Aorta (tissue), 5 donors: ENCODE data around the gene TBCD. TPM values are rescaled to one million over a fixed set of nuclear protein-coding genes. Genes with fewer than 3 reads are reported as not detected.

Experiments used
- ATAC-seq: fragments of 200-7000 bp; cut with Tn5 transposase; one replicate; pipeline ENCODE4 v1.9.1; 2022; ENCODE audit warnings: moderate library complexity; ENCODE audit not compliant: low FRiP score
- DNase-seq, 2 donors: peaks; one replicate each; pipeline ENCODE4 v3.0.0-alpha.2; 2020
- H3K27ac ChIP-seq, 2 donors: one replicate each; pipeline ENCODE4 v1.5.1; 2013; ENCODE audit warnings: low read length in 2 of 2, mild to moderate bottlenecking in 2 of 2, moderate library complexity in 2 of 2, control low read depth in 1 of 2, inconsistent platforms in 1 of 2, low read depth in 1 of 2
- H3K27me3 ChIP-seq, 2 donors: one replicate each; pipeline ENCODE4 v1.6.1; 2013; ENCODE audit warnings: control low read depth in 1 of 2, low read length in 1 of 2, mild to moderate bottlenecking in 1 of 2, moderate library complexity in 1 of 2; ENCODE audit not compliant: insufficient read depth in 2 of 2, control insufficient read depth in 1 of 2
- H3K36me3 ChIP-seq, 2 donors: one replicate each; pipeline ENCODE4 v1.6.1; 2013; ENCODE audit warnings: control low read depth in 1 of 2, low read length in 1 of 2, mild to moderate bottlenecking in 1 of 2; ENCODE audit not compliant: insufficient read depth in 2 of 2, control insufficient read depth in 1 of 2
- H3K4me1 ChIP-seq, 2 donors: one replicate each; pipeline ENCODE4 v1.6.1; 2013; ENCODE audit warnings: low read length in 2 of 2, control low read depth in 1 of 2, mild to moderate bottlenecking in 1 of 2, moderate library complexity in 1 of 2; ENCODE audit not compliant: insufficient read depth in 2 of 2, control insufficient read depth in 1 of 2
- H3K4me3 ChIP-seq, 2 donors: one replicate each; pipeline ENCODE4 v1.5.1; 2013; ENCODE audit warnings: low read length in 2 of 2, control low read depth in 1 of 2, mild to moderate bottlenecking in 1 of 2
- H3K9me3 ChIP-seq: one replicate; pipeline ENCODE4 v1.6.1; 2013; ENCODE audit warnings: mild to moderate bottlenecking, low read length; ENCODE audit not compliant: control insufficient read depth
- WGBS, 2 donors: extraction: QIAGEN DNeasy Blood & Tissue Kit; methylation state at CpG; one replicate each; pipeline ENCODE4 v1.1.7; 2013; 5-methylcytosine and 5-hydroxymethylcytosine counted together
- intact Hi-C, 2 donors: fragments of 100-400 bp; cut with DNase I; formaldehyde crosslinking; loops; one replicate each; pipeline versions ENCODE4 v1.14.2 to v1.15.0; 2022
- polyA plus RNA-seq, 2 donors: library from polyadenylated mRNA; stranded (reverse); fragments of 200-250 nt; gene quantifications; one replicate each; pipeline ENCODE4 v1.2.3, GENCODE V29; 2013
- total RNA-seq, 2 donors: library from RNA; stranded (reverse); fragmentation: NEBNext Ultra II Directional; extraction: Animal tissue kit (Norgen Biotek cat#: 25700); gene quantifications; one replicate each; pipeline ENCODE4 v1.2.1, GENCODE V29; 2021
- donor health status: healthy with polysubstance abuse.
- donor health status: Bipolar disorder and iron deficiency.
- donor health status: DM: no; HTN: no; CAD: no.
- donor health status: DM: no; HTN: no; CAD: no.
- donor health status: DM: yes; HTN: yes; CAD: no.

The TBCD gene
- total and polyA plus RNA-seq, 4 donors, result 20.0 to 182 (median 111) TPM

DNA sequence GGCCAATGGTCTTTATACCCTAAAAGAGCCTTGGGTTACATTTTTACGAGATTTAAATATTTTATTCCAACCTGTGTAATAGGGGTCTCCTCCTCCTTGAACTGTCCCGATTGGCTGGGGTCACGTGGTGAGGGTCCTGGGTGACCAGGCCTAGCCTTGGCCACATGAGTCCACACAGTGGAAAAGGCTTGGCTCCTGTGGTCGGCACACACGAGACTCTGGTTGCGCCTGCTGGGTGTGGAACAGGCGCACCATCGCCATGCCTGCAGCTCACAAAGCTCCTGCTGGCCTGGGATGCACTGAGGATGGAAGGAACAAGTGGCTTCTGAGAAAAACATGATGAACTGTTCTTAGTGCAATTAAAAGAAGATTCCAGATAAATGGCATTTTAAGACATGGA lies 191.9 kb downstream of the TBCD start:
- Histone ChIP-seq H3K27ac (no peak overlapping the region), H3K36me3 (peaks cover 4 to 6% of the 10 kb centered on the region in 2 donors), H3K4me1 (no peaks in the 10 kb centered on the region), H3K27me3 (no peaks in the 10 kb centered on the region), H3K9me3 (peaks cover 3% of the 10 kb centered on the region), H3K4me3 (no peak overlapping the region)
- WGBS, 2 donors, result 97 to 98% methylated on average over 8 of the region's 8 CpGs
- intact Hi-C loops, result loop anchor here in 1 of 2 donors (10.0 kb wide), 1 partner anchor 59 kb away; no protein-coding TSS in a partner anchor
- peak in 1 of 2 donors; percentile 64 for DNase-seq
- ATAC-seq, result no peak

DNA sequence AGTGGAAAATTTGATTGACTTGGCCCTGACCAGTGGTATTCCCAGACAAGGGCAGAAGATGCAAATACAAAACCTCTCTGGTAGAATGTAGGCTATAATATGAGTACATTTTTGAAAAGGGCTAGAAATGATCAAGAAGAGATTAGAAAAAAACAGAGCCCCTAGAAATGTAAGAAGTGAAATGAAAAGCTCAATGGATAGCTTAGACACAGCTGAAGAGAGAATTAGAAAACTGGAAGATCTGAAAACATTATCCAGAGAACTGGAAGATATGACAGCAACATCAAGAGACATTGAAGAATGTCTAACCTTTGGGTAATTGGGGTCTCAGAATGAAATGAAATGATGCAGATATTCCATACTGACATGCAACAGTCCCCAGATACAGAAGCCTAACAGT lies 193.1 kb downstream of the TBCD start:
- intact Hi-C loops, result loop anchor here in 1 of 2 donors (10.0 kb wide), 1 partner anchor 60 kb away; no protein-coding TSS in a partner anchor
- Histone ChIP-seq H3K9me3 (peaks cover 3% of the 10 kb centered on the region), H3K27ac (no peak overlapping the region), H3K27me3 (no peaks in the 10 kb centered on the region), H3K4me1 (no peaks in the 10 kb centered on the region), H3K36me3 (peaks cover 4 to 6% of the 10 kb centered on the region in 2 donors), H3K4me3 (no peak overlapping the region)
- ATAC-seq (no peak), DNase-seq (no peak)

DNA sequence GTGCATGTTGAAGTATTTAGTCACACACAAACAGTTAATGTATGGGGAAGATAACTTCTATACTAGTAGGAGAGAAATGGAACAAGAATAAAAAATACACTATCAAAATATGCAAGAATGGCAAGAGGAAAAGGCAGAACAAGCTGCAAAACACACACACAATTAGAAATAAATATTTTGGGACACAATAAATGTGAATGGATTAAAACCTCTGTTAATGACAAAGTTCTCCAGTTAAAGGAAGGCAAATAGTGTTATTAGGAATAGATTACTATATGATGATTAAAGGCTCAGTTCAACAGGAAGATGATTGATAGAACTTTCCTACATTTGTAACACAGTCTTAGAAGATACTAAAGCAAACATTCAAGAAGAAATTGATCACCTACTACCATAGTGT lies 194.2 kb downstream of the TBCD start:
- peaks cover 3% of the 10 kb centered on the region for H3K9me3 ChIP-seq
- peaks cover 4 to 6% of the 10 kb centered on the region in 2 donors for H3K36me3 ChIP-seq
- DNase-seq (no peak), ATAC-seq (no peak)
- H3K4me3 ChIP-seq, result no peak overlapping the region
- intact Hi-C loops, result loop anchor here in 1 of 2 donors (10.0 kb wide), 1 partner anchor 61 kb away; no protein-coding TSS in a partner anchor
- H3K27ac ChIP-seq, result no peak overlapping the region
- no peaks in the 10 kb centered on the region for H3K27me3 ChIP-seq
- H3K4me1 ChIP-seq, result no peaks in the 10 kb centered on the region

DNA sequence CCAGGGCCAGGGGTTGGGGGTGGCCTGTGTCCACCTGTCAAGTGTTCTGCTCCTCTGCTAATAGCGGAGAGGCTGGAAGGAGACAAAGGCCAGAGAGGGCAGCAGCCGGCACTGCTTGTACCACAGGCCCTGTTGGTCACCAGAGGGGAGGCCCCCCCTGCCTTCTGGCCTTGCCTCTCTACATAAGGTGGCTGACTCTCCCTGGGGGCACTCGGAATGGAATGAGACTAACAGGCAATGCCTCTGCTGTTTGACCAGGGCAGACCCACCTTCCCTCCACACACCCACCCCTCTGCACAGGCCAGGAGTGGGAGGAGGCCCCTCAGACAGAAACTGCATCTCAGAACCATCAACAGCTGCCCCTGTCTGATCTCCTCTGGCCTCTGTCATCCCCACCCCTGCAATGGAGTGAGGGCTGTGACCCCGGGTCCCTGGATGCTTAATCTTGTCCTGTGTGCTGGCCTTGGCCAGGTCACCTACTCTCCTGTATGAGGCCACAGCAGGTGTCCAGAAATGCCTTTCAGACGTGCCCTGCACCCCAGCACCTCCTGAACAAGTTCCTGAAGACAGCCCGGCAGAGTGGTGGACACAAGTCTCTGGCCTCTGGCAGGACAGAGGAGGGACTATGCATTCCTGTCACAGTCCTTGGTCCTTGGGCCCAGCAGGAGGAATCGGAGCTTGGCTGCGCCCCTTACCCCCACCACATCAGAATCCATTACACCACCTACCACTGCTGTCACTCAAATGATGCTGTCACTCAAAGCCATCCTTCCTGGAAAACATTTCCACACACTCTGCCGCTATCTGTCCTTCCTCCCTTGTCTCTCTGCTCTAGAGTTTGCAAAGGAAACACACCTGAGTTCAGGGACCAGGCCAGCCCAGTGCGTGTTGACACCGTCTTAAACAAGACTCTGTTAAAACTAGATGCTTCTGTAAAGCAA lies 195.5 kb downstream of the TBCD start:
- WGBS, 2 donors, result 98% methylated on average over 11 of the region's 11 CpGs
- DNase-seq (peak; percentile 32 to 60), ATAC-seq (no peak)

GRCh38 chr17:82948081-82948511 lies 196.2 kb downstream of the TBCD start:
- Histone ChIP-seq H3K4me3 (no peak overlapping the region), H3K27me3 (no peaks in the 10 kb centered on the region), H3K4me1 (no peaks in the 10 kb centered on the region), H3K36me3 (peaks cover 3 to 4% of the 10 kb centered on the region in 2 donors), H3K27ac (no peak overlapping the region), H3K9me3 (peaks cover 6% of the 10 kb centered on the region)
- intact Hi-C loops, result loop anchor here in 1 of 2 donors (10.0 kb wide), 1 partner anchor 63 kb away; no protein-coding TSS in a partner anchor
- WGBS, 2 donors, result 95 to 98% methylated on average over 18 of the region's 18 CpGs
- peak in 1 of 2 donors; percentile 66 for DNase-seq
- no peak for ATAC-seq

More for the DNA sequence above, 195.5 kb downstream of the TBCD start:
- no peaks in the 10 kb centered on the region for H3K4me1 ChIP-seq
- no peaks in the 10 kb centered on the region for H3K27me3 ChIP-seq
- peaks cover 4% of the 10 kb centered on the region in 2 donors for H3K36me3 ChIP-seq
- no peak overlapping the region for H3K4me3 ChIP-seq
- peaks cover 6% of the 10 kb centered on the region for H3K9me3 ChIP-seq
- intact Hi-C loops, result loop anchor here in 1 of 2 donors (10.0 kb wide), 1 partner anchor 63 kb away; no protein-coding TSS in a partner anchor
- no peak overlapping the region for H3K27ac ChIP-seq

DNA sequence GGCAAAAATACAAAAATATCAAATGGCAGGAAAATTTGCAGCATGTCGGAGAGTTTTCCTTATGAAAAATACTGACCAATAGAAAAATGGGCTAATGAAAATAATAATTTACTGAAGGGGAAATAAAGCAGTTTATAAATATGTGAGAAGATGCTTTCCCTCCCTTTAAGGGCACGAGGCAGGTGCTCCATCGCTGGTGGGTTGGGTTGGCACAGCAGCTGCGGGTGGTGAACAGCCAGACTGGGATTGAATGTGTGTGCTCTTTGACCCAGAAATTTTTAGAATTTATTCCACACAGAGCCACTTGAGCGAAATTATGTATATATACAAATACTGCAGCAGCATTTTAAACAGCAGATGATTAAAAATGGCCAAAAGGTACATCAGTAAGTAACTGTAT lies 197.1 kb downstream of the TBCD start:
- intact Hi-C loops, result loop anchor here in 1 of 2 donors (10.0 kb wide), 1 partner anchor 64 kb away; no protein-coding TSS in a partner anchor
- no peak for ATAC-seq
- 98% methylated on average over 5 of the region's 5 CpGs for WGBS, 2 donors

GRCh38 chr17:82949361-82949760 lies 197.5 kb downstream of the TBCD start:
- intact Hi-C loops, result loop anchor here in 1 of 2 donors (10.0 kb wide), 1 partner anchor 65 kb away; no protein-coding TSS in a partner anchor
- Histone ChIP-seq H3K36me3 (no peaks in the 10 kb centered on the region), H3K4me1 (no peaks in the 10 kb centered on the region), H3K4me3 (no peak overlapping the region), H3K9me3 (peaks cover 5% of the 10 kb centered on the region), H3K27me3 (no peaks in the 10 kb centered on the region), H3K27ac (no peak overlapping the region)
- ATAC-seq (no peak), DNase-seq (peak in 1 of 2 donors; percentile 59)
- 98% methylated on average over 20 of the region's 20 CpGs for WGBS, 2 donors

More for the DNA sequence above, 197.1 kb downstream of the TBCD start:
- no peak overlapping the region for H3K27ac ChIP-seq
- H3K4me1 ChIP-seq, result no peaks in the 10 kb centered on the region
- H3K4me3 ChIP-seq, result no peak overlapping the region
- no peaks in the 10 kb centered on the region for H3K27me3 ChIP-seq
- H3K36me3 ChIP-seq, result peaks cover 0 to 2% of the 10 kb centered on the region in 2 donors
- H3K9me3 ChIP-seq, result peaks cover 6% of the 10 kb centered on the region
- no peak for DNase-seq

GRCh38 chr17:82949984-82950383 lies 198.1 kb downstream of the TBCD start:
- ATAC-seq, result no peak
- WGBS, 2 donors, result 99% methylated on average over 10 of the region's 10 CpGs
- intact Hi-C loops, result loop anchor here in 1 of 2 donors (10.0 kb wide), 1 partner anchor 65 kb away; no protein-coding TSS in a partner anchor
- H3K4me3 ChIP-seq, result no peak overlapping the region
- no peaks in the 10 kb centered on the region for H3K27me3 ChIP-seq
- H3K36me3 ChIP-seq, result no peaks in the 10 kb centered on the region
- H3K4me1 ChIP-seq, result no peaks in the 10 kb centered on the region
- DNase-seq, result peak in 1 of 2 donors; percentile 25
- no peak overlapping the region for H3K27ac ChIP-seq
- peaks cover 3% of the 10 kb centered on the region for H3K9me3 ChIP-seq
